D721Med (cell line): ENCODE results near the gene LZTFL1.

Experiments used
- DNase-seq: peaks from one replicate; pipeline ENCODE4 v3.0.0; 2011; ENCODE audit warnings: low spot score; ENCODE audit not compliant: insufficient read length
- FAIRE-seq: peaks from 2 replicates; lab custom pipeline; 2011; peaks lifted over from hg19 to GRCh38; lab: Jason Lieb, UNC
- TF ChIP-seq, protein P1 (sequence below): IDR thresholded peaks from 2 replicates; pipeline ENCODE4 v1.5.1; 2012; ENCODE audit warnings: mild to moderate bottlenecking, control low read depth; ENCODE audit not compliant: insufficient read depth; ENCODE audit errors: missing control alignments

The LZTFL1 gene

GRCh38 chr3:45873036-45873435 lies 31.1 kb upstream of the LZTFL1 start:
- TF ChIP-seq, protein P1, sequence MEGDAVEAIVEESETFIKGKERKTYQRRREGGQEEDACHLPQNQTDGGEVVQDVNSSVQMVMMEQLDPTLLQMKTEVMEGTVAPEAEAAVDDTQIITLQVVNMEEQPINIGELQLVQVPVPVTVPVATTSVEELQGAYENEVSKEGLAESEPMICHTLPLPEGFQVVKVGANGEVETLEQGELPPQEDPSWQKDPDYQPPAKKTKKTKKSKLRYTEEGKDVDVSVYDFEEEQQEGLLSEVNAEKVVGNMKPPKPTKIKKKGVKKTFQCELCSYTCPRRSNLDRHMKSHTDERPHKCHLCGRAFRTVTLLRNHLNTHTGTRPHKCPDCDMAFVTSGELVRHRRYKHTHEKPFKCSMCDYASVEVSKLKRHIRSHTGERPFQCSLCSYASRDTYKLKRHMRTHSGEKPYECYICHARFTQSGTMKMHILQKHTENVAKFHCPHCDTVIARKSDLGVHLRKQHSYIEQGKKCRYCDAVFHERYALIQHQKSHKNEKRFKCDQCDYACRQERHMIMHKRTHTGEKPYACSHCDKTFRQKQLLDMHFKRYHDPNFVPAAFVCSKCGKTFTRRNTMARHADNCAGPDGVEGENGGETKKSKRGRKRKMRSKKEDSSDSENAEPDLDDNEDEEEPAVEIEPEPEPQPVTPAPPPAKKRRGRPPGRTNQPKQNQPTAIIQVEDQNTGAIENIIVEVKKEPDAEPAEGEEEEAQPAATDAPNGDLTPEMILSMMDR, result no peak
- FAIRE-seq (no peak), DNase-seq (no peak)

GRCh38 chr3:45872569-45872968 lies 30.6 kb upstream of the LZTFL1 start:
- no peak for DNase-seq
- FAIRE-seq, result no peak
- TF ChIP-seq, protein P1, result no peak

- FAIRE-seq (no peak), DNase-seq (no peak)
- TF ChIP-seq, protein P1, result no peak
Observed at GRCh38 chr3:45871780-45872179, 29.9 kb upstream of the LZTFL1 start.

- DNase-seq (no peak), FAIRE-seq (no peak)
- TF ChIP-seq, protein P1, result no peak
Observed at GRCh38 chr3:45870099-45870498, 28.2 kb upstream of the LZTFL1 start.

DNA sequence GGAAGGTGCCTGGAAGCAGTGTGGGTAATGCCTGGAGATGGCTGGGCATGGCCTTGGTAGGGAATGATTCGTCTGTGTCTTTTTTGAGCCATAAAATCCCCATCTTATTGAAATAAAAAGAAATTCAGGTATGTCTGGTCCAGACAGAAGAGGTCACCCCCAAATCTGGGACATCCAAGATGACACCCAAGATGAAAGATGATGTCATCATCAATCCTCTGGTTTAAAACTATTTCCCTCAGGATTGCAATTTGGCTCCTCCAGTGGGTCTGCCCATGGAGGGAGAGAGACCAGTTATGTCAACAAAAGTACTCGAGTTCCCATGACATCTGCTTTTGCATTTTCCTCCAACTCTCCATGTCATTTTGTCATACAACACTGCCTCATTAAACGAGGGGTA lies 27.7 kb upstream of the LZTFL1 start:
- DNase-seq (no peak), FAIRE-seq (no peak)
- TF ChIP-seq, protein P1, result no peak

DNA sequence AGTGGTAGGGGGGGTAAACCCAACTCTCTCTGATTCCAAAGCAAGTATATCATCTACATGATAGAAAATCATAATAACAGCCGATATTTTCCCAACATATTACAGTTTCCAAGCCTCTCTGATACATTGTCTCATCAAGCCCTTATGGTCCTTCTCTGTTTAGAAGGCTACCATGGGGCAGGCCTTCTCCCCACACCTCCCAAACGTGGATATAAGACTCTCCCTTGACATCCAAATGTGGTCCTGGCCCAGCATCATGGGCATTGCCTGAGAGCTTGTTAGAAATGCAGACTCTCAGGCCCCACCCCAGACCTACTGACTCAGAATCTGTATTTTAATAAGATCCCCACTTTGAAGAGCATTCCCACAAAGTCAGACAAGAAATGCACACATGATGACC lies 26.7 kb upstream of the LZTFL1 start:
- DNase-seq (no peak), FAIRE-seq (no peak)
- TF ChIP-seq, protein P1, result no peak

GRCh38 chr3:45868213-45868612 lies 26.3 kb upstream of the LZTFL1 start:
- FAIRE-seq, result no peak
- DNase-seq, result no peak
- TF ChIP-seq, protein P1, result no peak
